Stimulated activated CD4-positive, alpha-beta T cell treated with anti-CD3 and anti-CD28 coated beads, Interleukin-4, amount 100 ng/mL, for 4 hours (primary cell): ENCODE data around the gene APBB2.
"Not testable (repeated sequence)": the region's sequence is repeated elsewhere in the genome, so short reads cannot be mapped to it uniquely, and the experiment has no call there.

Experiments
- DNase-seq, 2 experiments: peaks; one replicate each; pipeline ENCODE4 v3.0.0-alpha.2; 2020

Gene APBB2

DNA sequence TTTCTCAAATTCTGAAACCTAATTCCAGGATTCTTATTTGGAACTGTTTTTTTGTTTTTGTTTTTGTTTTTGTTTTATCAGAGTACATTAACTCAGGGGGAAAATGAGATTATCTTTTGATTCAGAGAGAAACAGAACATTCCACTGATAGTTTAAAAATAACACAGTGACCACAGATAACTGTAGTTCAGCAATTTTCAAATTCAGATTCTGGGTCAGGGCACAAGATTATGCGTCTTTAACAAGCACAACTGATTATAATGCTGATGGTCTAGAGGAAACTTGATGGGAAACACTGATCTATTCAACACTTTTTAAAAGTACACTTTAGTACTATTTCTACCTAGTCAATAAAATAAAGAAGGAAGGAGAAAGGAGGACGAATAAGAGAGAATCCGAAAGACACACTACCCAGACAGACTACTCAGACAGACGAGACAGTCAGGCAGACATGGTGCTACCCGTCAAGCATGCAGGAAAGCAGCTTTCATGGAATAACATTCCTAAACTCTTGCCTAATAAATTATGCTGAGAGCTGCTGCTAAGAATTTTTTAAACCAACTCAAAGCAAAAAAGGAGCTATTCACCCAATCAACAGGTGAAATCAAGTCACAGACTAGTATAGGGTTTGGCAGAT is 59.0 kb downstream of the APBB2 start:
- DNase-seq = no peak

DNA sequence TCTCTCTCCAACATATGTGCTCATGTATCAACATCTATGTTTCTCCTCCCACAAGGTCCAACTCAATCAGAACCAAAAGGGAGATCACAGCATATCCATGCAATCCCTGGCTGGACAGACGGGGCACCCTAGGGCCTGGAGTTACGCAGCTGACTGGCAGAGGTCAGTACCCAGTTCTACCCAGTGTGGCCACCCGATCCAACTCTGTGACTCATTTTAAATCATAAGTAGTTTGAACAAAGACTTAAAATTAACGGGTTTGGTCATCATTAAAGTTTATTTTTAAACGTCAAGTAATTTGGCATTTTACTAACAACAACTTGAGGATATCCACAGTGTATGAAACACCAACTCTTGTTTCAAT is 59.5 kb downstream of the APBB2 start:
- no peak for DNase-seq

DNA sequence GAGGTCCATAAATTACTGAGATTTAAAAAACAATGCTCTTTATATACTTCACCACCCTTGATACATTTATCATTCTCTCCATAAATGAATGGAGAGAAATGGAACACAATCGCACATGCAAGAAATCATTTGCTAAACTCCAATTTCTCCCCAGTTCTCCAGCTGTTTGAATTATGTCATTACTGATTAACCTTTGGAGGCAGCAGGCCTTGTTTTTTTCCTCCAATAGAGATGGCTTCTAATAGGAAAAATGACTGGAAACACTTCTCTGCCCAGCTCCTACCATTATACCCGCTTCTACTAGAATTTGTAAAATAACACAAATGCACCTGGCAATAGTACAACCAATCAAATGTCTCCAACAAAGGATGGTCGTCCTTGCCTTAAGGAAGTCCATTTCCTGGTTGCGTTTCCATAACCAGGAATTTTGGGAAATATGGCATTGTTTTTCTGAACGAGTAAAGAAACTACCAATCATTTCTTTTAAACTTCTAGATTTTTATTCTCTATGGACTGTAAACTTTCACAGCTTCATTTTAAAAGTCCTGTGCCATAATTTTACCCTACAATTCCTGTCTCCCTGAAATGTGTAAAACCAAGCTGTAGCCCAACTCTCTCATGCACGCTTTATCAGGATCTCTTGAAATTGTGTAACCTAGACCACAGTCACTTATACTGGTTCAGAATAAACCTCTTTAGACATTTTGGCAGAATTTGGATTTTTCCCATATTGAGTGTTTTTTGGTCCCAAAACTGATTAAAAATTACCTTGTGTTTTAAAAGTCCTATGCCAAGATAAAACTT is 60.1 kb downstream of the APBB2 start:
- no peak for DNase-seq

DNA sequence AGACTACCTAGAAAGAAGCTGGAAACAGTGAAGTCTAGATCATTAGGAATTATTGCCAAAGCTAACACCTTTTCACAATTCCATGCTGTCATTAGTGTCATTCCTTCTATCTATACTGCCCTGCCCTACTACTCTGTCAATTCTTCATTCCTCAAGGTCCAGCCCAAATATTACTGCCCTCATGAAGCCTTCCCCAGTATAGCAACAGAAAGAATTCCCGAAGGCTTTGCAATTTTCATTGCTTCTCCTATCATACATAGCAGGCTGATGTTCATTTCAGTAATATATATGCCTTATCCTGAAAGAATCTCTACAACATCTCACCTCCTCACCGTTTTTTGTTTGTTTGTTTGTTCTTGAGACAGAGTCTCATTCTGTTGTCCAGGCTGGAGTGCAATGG is 63.9 kb downstream of the APBB2 start:
- no peak for DNase-seq

DNA sequence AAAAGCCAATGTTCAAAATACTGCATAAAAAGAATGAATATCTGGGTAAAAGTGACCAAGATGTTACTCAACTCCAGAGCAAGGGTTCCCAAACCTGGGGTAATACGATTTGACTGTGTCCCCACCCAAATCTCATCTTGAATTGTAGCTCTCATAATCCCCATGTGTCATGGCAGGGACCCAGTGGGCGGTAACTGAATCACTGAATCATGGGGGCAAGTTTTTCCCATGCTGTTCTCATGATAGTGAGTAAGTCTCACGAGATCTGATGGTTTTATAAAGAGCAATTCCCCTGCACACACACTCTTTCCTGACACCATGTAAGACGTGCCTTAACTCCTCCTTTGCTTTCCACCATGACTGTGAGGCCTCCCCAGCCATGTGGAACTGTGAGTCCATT is 64.8 kb downstream of the APBB2 start:
- not testable (repeated sequence) for DNase-seq

DNA sequence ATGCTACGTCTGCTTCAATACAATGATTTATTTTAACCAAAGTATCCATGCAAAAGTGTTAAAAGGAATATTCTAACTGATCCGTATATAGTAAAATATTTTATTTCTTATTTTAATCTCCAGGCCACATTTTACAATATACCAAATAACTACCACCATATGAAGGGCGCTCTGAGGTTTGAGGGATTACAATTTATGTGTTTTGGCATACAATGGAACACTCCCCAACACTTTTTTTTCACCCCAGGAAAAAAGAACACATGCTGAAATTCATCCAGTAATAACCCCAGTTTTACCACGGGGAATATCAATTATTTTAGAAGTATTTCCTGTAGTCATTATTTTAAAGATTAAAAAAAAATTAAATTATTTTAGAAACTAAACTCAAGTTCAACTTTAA is 65.4 kb downstream of the APBB2 start:
- no peak for DNase-seq

DNA sequence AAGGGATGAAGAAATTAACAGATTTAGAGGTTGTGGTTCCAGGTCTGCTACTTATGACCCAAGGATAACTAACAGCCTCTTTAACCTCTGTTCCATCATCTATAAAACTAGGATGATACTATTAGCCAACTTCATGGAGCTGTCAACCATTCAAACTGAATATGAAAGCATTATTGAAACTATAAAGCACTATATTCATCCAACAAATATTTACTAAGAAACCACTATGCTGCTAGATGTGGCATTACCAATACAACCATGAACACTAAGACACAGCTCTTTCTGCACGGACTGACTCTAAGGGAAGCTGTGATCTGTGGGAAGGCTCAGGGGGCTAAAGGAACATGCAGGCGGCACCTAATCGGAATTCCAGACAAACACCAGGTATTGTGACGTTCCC is 66.0 kb downstream of the APBB2 start:
- no peak for DNase-seq

DNA sequence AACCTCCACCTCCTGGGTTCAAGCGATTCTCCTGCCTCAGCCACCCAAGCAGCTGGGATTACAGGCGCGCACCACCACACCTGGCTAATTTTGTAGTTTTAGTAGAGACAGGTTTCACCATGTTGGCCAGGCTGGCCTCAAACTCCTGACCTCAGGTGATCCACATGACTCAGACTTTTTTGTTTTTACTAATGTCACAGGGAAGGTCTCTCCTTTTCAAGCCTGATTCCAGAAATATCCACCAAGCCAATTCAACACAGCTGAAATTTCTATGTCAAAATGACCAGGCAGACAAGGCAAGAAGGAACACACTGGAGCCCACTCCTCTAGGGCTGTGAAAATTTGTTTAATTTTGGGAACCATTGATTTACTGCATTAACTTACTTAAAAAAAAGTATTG is 66.8 kb downstream of the APBB2 start:
- DNase-seq = not testable (repeated sequence)

DNA sequence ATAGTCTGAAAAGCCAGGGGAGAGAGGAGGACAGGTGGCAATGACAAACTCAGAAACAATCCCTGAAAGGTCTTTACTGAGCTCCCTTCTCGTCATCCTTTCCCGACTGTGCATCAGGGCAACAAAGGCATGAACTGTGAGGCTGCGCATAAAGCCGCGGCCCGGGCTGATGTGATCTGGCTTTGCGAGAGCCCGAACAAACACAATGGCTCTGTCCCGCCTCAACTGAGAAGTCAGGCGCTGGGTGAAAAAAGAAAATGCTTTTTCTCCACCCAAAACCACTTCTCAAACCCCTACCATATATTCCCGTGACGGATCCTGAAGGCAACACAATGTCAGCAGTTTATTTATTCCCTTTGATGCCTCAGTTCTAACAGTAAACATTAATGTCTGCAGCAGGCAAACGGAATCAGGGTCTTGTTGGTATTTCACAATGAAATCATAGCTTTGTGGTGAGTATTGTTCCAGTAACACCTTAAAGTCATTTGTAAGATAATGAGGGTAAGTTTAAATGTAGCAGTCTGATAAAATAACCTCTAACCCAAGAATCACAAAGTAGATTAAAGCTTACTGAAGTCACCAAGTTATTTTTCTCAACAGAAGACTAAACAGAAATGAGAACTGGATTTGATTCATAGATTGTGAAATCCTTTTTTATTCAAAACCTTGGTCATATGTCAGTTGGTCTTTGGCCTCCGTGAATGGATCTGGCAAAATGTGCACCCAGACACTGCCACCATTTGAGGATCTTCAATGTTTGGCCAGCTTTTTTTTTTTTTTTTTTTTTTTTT is 67.4 kb downstream of the APBB2 start:
- DNase-seq = no peak

DNA sequence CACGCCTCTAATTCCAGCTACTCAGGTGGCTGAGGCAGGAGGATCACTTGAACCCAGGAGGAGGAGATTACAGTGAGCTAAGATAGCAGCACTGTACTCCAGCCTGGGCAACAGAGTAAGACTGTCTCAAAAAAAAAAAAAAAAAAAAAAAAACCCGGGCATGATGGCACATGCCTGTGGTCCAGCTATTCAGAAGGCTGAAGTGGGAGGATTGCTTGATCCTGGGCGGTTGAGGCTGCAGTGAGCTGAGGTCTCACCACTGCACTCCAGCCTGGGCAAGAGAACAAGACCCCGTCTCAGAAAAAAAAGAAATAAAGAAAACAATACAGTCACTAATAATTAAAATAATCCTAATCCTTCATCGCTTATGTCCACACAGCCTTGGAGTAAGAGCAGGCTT is 68.1 kb downstream of the APBB2 start:
- DNase-seq = no peak

DNA sequence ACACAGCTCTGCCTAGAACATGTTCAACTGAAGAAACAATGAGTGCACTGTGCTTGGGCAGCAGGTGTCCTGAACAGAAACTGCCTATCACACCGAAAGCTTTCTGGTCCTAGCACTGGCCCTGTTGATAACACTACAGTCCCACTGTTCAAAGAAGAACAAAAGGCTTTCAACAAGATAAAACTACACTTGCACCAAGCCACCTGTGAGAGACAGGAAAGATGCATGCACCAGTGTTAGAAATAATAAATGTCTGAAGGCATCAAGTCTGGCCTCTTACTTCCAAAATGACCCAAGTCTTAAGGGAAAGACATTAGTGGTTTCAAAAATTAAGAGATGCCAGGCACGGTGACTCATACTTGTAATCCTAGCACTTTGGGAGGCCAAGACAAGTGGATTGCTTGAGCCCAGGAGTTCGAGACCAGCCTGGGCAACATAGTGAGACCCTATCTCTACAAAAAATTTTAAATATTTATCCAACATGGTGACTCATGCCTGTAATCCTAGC is 68.7 kb downstream of the APBB2 start:
- no peak for DNase-seq

DNA sequence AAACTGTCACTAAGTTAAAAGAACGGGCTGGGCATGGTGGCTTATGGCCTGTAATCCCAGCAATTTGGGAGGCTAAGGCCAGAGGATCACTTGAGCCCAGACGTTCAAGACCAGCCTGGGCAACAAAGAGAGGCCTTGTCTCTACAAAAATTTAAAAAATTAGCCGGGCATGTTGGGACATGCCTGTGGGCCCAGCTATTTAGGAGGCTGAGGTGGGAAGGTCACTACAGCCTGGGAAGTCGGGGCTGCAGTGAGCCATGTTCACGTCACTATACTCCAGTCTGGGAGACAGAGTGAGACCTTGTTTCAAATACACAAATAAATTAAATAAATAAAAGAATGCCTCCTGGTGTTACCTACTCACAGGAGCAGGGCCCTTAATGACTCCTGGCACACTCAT is 69.5 kb downstream of the APBB2 start:
- no peak for DNase-seq

DNA sequence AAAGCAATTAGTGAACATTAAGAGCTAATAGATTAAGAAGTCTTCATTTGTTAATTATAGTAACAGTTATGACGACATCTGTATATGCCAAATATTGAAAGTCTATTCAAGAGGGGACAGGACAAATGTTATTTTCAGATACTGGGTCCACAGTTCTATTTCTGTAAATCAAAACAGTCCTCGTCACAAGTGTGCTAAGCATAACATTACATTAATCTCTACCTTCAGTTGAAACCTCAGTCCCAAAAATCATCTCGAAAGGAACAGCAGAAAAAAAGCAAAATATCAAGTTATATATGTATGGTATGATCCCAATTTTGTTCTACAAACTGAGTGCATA is 70.3 kb downstream of the APBB2 start:
- no peak for DNase-seq

DNA sequence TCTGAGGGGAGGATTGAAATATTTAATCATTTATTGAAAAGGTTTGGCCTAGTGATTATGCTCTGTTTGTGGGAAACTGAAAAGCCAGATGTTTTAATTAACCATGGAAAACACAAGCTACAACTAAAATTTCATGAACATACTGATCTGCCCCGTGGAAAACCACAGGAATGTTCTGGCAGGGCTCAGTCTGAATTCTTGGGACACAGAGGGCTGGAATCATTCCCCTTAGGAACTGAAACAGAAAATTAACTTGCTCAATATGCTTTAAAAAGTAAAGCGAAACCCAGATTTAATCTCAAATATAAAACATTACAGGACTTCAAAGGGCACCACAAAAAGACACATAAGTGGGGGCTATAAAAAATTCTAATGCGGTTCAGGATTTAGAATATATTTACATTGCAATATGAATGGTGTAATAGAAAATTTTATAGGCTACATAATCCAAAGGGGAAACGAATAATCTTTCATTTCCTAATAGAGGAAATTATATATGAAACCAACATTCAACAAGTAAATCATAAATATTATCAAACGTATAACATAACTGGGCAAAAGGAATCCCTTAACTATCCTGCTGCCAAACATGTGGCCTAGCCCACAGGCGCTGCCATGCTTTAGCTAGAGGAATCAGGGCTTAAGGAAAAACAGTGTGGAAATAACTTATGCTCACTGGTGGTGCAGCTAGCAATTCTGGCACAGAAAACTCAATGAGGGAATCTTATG is 70.9 kb downstream of the APBB2 start:
- no peak for DNase-seq

DNA sequence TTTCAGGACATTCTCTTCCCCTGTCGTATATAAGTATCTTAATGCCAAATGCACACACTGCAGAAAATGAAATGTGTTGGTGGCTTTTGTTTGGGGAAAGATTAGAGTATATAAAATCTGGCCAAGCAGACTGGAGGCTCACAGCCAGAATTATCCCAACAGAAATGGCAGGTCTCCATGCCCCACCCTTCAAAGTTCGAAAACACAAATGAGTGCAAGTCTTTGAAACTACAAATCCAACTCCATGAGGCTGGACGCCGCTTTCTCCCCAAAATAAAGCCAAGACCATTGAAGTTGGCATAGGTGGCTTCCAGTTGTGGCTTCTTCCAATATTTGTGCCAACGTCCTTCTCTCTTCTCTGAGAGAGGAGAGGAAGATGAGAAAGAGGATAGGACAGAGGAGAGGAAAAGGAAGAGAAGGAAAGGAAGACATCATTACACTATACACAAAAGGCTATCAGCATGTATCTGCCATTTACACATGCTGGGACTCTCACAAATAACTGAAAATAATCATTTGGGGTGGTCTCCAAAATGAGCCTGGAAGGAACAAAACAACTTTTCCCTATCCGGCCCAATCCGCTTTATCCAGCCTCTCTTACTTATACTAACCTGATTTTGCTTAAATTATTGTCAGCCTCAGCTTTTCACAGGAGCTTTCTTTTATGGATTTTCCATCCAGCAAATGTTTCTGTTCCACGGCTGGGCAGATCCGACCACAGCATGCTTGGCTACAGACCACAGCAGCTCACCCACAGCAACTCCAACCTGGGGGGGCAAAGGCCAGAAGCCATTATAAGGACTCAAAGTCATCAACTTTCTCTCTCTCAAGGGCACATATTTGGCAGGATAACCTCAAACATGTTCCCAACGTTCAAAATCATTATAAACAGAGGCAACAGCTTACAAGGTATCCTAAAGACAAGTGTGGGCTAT is 71.7 kb downstream of the APBB2 start:
- no peak for DNase-seq

DNA sequence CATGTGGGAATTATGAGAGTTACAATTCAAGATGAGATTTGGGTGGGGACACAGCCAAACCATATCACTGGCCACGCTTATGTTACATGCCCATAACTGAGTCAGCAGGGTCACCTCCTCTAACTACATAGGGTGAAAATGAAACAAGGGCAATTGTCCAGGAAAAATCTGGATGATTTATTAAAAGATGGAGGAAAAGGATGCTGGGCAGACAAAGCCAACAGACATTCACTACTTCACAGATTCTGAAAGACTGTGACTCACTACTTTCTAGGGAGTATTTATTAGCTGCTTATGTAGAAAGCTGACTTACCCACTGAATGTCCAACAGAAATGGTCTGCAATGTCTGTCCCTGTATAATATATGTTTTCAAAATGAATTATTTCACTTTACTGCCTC is 72.4 kb downstream of the APBB2 start:
- DNase-seq = no peak

DNA sequence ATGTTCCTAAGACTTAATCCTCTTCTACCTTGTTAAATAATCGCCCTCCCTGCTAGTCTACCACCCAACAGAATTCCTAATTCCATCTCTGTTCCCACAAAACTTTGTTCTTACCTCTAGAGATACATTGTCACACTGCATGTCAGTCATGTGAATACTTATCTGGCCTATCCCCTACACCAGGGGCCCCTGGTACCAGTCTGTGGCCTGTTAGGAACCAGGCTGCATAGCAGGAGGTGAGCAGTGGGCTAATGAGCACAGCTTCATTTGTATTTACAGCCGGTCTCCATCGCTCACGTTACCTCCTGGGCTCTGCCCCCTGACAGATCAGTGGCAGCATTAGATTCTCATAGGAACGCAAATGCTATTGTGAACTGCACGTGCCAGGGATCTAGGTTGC is 73.9 kb downstream of the APBB2 start:
- DNase-seq = no peak

DNA sequence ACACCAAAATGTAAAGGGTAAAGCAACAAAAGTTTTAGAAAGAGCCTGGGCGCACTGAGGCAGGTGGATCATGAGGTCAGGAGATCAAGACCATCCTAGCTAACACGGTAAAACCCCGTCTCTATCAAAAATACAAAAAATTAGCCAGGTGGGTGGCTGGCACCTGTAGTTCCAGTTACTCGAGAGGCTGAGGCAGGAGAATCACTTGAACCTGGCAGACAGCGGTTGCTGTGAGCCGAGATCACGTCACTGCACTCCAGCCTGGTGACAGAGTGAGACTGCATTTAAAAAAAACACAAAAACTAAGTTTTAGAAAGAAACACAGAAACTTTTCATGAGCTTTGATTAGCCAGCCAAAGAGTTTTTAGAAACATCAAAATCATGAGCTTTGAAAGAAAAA is 76.5 kb downstream of the APBB2 start:
- no peak for DNase-seq

DNA sequence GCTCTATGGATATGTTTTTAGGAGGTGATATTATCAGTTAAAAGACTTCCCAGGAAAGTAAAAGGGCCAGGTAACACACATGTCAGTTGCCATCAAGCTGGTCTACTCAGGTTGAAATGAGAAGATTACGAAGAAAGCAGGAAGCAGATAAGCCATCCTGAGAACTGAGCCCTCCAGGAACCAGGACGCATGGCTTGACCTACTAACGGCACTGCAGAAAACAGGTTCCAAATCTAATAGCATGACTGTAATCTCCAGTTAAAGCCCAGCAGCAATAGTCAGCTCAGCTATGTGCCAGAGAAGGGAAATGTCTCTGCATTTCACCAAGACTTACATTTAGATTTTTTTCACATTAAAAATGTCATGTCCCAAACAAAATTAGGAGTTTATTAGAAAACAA is 77.9 kb downstream of the APBB2 start:
- DNase-seq = no peak

DNA sequence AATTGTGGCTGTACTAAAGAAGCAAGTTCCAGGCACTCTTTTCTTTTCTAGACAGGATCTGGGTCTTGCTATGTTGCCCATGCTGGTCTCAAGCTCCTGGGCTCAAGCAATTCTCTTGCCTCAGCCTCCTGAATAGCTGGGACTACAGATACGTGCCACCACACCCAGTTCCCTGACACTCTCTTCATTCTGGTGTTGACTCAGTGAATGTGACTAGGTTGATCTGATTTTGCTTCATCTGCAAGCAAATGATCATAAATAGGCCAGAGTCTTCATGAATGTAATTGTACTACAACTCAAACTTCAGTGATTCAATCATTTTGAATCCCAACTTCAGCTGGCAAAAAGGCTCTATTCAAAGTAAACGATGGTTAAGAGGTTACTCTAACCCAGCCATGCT is 78.5 kb downstream of the APBB2 start:
- DNase-seq = no peak

DNA sequence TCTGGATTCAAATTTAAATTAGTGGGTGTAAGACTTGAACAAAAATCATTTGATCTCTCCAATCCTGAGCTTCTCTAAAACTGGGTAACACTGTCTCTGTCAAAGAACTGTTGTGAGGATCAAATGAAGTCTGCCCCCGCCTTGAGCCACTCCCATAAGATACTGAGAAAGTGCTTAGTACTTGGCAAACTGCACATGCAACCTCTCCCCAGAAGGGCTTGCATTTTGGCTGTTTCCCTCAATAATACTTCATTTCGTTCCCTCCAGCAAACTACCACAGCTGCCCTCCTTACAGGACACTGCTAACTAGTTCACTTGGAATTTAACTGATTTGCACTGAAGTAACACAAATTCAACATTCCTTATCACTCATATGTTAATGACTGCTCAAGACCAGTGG is 79.8 kb downstream of the APBB2 start:
- DNase-seq = no peak

DNA sequence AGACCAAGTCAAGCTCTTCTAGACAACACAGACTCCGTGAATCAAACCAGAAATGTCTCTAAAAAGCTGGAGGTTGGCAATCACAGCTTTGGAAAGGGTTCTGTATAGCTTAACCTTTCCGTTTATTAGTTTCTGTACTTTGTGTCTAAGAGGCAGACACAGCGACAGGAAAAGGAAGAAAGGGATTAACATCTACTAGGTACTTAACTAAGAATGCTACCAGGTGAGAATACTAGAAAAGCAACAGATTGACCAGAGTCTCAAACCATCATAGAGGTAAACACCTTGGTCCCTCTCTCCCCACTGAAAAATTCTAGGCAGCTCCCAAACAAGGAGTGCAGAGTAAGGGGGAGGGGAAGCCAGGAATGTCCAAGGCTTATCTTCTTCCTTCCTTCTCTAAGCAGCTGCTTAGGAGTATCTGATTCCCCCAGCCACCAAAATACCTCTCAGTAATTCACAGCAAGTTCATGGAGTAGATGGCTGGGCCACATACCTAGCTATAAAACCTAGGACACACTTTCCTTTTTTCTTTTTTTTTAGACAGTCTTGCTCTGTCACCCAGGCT is 80.8 kb downstream of the APBB2 start:
- no peak for DNase-seq
